Erythroblast (primary cell): ENCODE measurements around the gene HHEX.

Experiments used
- GATA1 ChIP-seq: IDR thresholded peaks from 2 replicates; pipeline ENCODE4 v1.6.1; 2011; ENCODE audit warnings: low read depth, mild to moderate bottlenecking, control low read depth, low read length, moderate library complexity
- POLR2A ChIP-seq: IDR thresholded peaks from 2 replicates; pipeline ENCODE4 v1.6.1; 2011; ENCODE audit warnings: mild to moderate bottlenecking, low read length

DNA sequence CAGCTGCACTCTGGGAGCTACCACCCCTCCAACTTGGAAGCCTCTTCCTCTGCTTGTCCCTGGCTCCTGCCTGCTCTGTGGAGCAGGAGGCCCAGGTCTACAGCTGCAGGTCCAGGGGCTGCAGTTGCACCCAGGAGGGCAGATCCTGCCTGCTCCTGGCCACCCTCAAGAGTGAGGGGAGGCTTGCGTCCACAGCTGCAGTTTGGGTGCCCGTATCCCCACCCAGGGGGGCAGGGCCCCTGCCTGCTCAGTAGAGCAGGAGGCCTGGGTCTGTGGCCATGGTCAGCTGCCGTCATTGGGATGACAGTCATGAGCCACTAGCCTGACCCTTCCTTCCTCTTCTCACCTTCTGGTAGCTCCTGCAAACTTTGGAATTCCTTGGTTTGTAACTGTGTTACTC, 25.1 kb downstream of the HHEX start:
- TF ChIP-seq POLR2A (no peak), GATA1 (no peak)
